Mesendoderm (in vitro differentiated cells): ENCODE results near the gene CASKIN2.
"Not testable (repeated sequence)": the region's sequence is repeated elsewhere in the genome, so short reads cannot be mapped to it uniquely, and the experiment has no call there.

Experiments used
- DNase-seq: peaks from one replicate; pipeline ENCODE4 v3.0.0; 2013
- H2AK5ac ChIP-seq: 2 replicates; pipeline ENCODE4 v1.6.1; 2013; ENCODE audit warnings: low read length, inconsistent platforms
- H2BK120ac ChIP-seq: 2 replicates; pipeline ENCODE4 v1.6.1; 2013; ENCODE audit warnings: low read depth, mild to moderate bottlenecking, low read length, moderate library complexity, mixed read lengths
- H2BK15ac ChIP-seq: replicated peaks from 2 replicates; pipeline ENCODE4 v1.6.1; 2013; ENCODE audit warnings: low read depth, mild to moderate bottlenecking, moderate library complexity
- H2BK5ac ChIP-seq: 2 replicates; pipeline ENCODE4 v1.6.1; 2013; ENCODE audit warnings: low read length, inconsistent platforms
- H3K18ac ChIP-seq: 2 replicates; pipeline ENCODE4 v1.6.1; 2013; ENCODE audit warnings: mild to moderate bottlenecking, low read length, mixed read lengths
- H3K23ac ChIP-seq: one replicate; pipeline ENCODE4 v1.6.1; 2013; ENCODE audit warnings: low read length
- H3K27ac ChIP-seq: 2 replicates; pipeline ENCODE4 v1.5.1; 2013; ENCODE audit warnings: low read depth, mild to moderate bottlenecking, inconsistent platforms, low read length, moderate library complexity
- H3K27me3 ChIP-seq: 2 replicates; pipeline ENCODE4 v1.6.1; 2013; ENCODE audit warnings: low read length, control low read depth, mild to moderate bottlenecking, inconsistent platforms; ENCODE audit not compliant: insufficient read depth, poor library complexity
- H3K36me3 ChIP-seq: 2 replicates; pipeline ENCODE4 v1.6.1; 2013; ENCODE audit warnings: low read length, inconsistent platforms; ENCODE audit not compliant: control insufficient read depth, insufficient read depth
- H3K4ac ChIP-seq: one replicate; pipeline ENCODE4 v1.6.1; 2013; ENCODE audit warnings: low read depth, mild to moderate bottlenecking, low read length, moderate library complexity
- H3K4me1 ChIP-seq: 2 replicates; pipeline ENCODE4 v1.6.1; 2013; ENCODE audit warnings: low read depth, low read length, inconsistent platforms; ENCODE audit not compliant: control insufficient read depth
- H3K4me2 ChIP-seq: 2 replicates; pipeline ENCODE4 v1.6.1; 2013; ENCODE audit warnings: low read length
- H3K4me3 ChIP-seq: 2 replicates; pipeline ENCODE4 v1.5.1; 2013; ENCODE audit warnings: mild to moderate bottlenecking, low read length
- H3K56ac ChIP-seq: one replicate; pipeline ENCODE4 v1.6.1; 2013; ENCODE audit warnings: low read length
- H3K79me1 ChIP-seq: 2 replicates; pipeline ENCODE4 v1.6.1; 2013; ENCODE audit warnings: low read length, inconsistent platforms
- H3K79me2 ChIP-seq: 2 replicates; pipeline ENCODE4 v1.6.1; 2013; ENCODE audit warnings: mild to moderate bottlenecking, low read length; ENCODE audit not compliant: control insufficient read depth, insufficient read depth
- H3K9ac ChIP-seq: 2 replicates; pipeline ENCODE4 v1.6.1; 2013; ENCODE audit warnings: low read length, inconsistent platforms
- H4K5ac ChIP-seq: one replicate; pipeline ENCODE4 v1.6.1; 2013; ENCODE audit warnings: low read length
- H4K8ac ChIP-seq: one replicate; pipeline ENCODE4 v1.6.1; 2013; ENCODE audit warnings: low read depth, mild to moderate bottlenecking, control low read depth, low read length, moderate library complexity
- WGBS: extraction: QIAGEN DNeasy Blood & Tissue Kit; methylation state at CpG from one replicate; pipeline ENCODE4 v1.1.7; 2013; ENCODE audit warnings: low lambda C conversion rate, missing lambda C conversion rate; ENCODE audit not compliant: insufficient coverage; ENCODE audit errors: extremely low coverage; 5-methylcytosine and 5-hydroxymethylcytosine counted together

Gene CASKIN2

DNA sequence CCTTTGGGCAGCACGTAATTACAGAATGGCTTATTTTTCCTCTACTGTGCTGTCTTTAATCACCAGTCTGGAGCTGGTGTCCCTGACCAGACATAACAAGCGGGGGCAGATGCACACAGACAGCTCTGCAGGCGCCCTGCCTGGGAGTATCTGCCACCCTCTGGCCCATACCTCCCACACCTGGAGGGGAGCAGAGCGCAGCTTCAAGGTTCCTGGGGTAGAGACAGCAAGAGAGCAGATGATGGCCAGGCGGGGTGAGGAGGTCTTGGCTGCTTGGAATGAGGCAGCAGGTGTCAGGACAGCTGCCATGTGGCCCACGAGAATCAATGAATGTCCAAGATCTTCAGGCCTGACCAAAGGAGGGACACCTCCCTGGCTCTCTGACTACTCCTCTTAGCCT lies 35.1 kb downstream of the CASKIN2 start:
- Histone ChIP-seq H3K27me3 (no peaks in the 10 kb centered on the region), H3K36me3 (no peaks in the 10 kb centered on the region), H2BK15ac (no peak overlapping the region), H3K23ac (no peak overlapping the region), H4K8ac (no peak overlapping the region), H3K4me3 (no peak overlapping the region), H3K18ac (no peak overlapping the region), H3K4me1 (peaks cover 3% of the 10 kb centered on the region), H3K79me2 (no peaks in the 10 kb centered on the region), H3K4me2 (no peak overlapping the region), H4K5ac (no peak overlapping the region), H2BK5ac (no peak overlapping the region), H3K9ac (no peak overlapping the region), H2AK5ac (no peak overlapping the region), H3K27ac (no peak overlapping the region), H3K56ac (no peak overlapping the region), H3K79me1 (peaks cover 2% of the 10 kb centered on the region), H2BK120ac (no peak overlapping the region), H3K4ac (no peak overlapping the region)
- WGBS, result no CpG with 5 or more reads among the region's 6 CpGs
- no peak for DNase-seq

DNA sequence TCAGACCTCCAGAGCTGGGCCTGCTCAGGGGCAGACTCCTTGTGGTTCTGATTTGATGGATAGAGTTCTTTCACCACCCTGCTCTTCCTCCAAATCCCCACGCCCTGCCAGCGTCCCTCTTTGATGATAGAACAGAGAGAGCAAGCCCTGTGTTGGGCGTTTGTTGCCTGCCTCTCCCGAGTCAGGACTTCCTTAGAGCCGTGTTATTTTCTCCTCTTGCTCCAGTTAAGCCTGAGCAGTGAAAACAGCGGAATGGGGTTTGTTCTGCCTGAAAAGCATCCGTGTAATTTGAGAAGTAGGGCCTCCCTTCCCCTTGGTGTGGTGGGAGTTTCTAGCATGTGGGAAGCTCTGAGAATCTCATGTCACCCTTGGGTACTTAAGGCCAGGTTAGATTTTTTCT lies 36.8 kb downstream of the CASKIN2 start:
- H4K5ac ChIP-seq, result no peak overlapping the region
- no peak overlapping the region for H3K18ac ChIP-seq
- DNase-seq, result no peak
- H3K27me3 ChIP-seq, result no peaks in the 10 kb centered on the region
- no peak overlapping the region for H2BK5ac ChIP-seq
- H2AK5ac ChIP-seq, result no peak overlapping the region
- no peaks in the 10 kb centered on the region for H3K79me2 ChIP-seq
- no peak overlapping the region for H2BK120ac ChIP-seq
- H3K4ac ChIP-seq, result no peak overlapping the region
- H3K27ac ChIP-seq, result no peak overlapping the region
- H3K9ac ChIP-seq, result no peak overlapping the region
- no peak overlapping the region for H4K8ac ChIP-seq
- H3K79me1 ChIP-seq, result peaks cover 2% of the 10 kb centered on the region
- no peak overlapping the region for H3K4me3 ChIP-seq
- no peak overlapping the region for H3K23ac ChIP-seq
- H2BK15ac ChIP-seq, result no peak overlapping the region
- H3K4me2 ChIP-seq, result no peak overlapping the region
- H3K4me1 ChIP-seq, result peaks cover 3% of the 10 kb centered on the region
- H3K56ac ChIP-seq, result no peak overlapping the region
- WGBS, result no CpG with 5 or more reads among the region's 7 CpGs
- H3K36me3 ChIP-seq, result no peaks in the 10 kb centered on the region

GRCh38 chr17:75477490-75477862 lies 37.9 kb downstream of the CASKIN2 start:
- H2BK120ac ChIP-seq, H3K4me1 ChIP-seq, H3K9ac ChIP-seq, H3K4me2 ChIP-seq, H3K23ac ChIP-seq, H3K79me1 ChIP-seq, H3K18ac ChIP-seq, H3K79me2 ChIP-seq, DNase-seq, H3K36me3 ChIP-seq, H2AK5ac ChIP-seq, H3K27ac ChIP-seq, H3K56ac ChIP-seq, H3K4me3 ChIP-seq, H4K8ac ChIP-seq, H4K5ac ChIP-seq, H2BK5ac ChIP-seq, H3K27me3 ChIP-seq, H3K4ac ChIP-seq, H2BK15ac ChIP-seq: not testable (repeated sequence)
- no CpG with 5 or more reads among the region's 11 CpGs for WGBS

GRCh38 chr17:75476752-75477489 lies 38.4 kb downstream of the CASKIN2 start:
- Histone ChIP-seq H2BK15ac (no peak overlapping the region), H3K9ac (no peak overlapping the region), H3K27me3 (no peaks in the 10 kb centered on the region), H2BK5ac (no peak overlapping the region), H3K27ac (no peak overlapping the region), H2AK5ac (no peak overlapping the region), H3K36me3 (no peaks in the 10 kb centered on the region), H3K18ac (no peak overlapping the region), H3K23ac (no peak overlapping the region), H3K79me2 (no peaks in the 10 kb centered on the region), H3K4me2 (no peak overlapping the region), H2BK120ac (no peak overlapping the region), H3K4me3 (no peak overlapping the region), H4K8ac (no peak overlapping the region), H3K4me1 (peaks cover 3% of the 10 kb centered on the region), H3K79me1 (no peaks in the 10 kb centered on the region), H3K4ac (no peak overlapping the region), H3K56ac (no peak overlapping the region), H4K5ac (no peak overlapping the region)
- no peak for DNase-seq
- WGBS, result no CpG with 5 or more reads among the region's 11 CpGs

GRCh38 chr17:75476271-75476671 lies 39.1 kb downstream of the CASKIN2 start:
- H3K18ac ChIP-seq, result no peak overlapping the region
- no peak overlapping the region for H3K56ac ChIP-seq
- H3K79me1 ChIP-seq, result no peaks in the 10 kb centered on the region
- H3K23ac ChIP-seq, result no peak overlapping the region
- H4K8ac ChIP-seq, result no peak overlapping the region
- H2BK15ac ChIP-seq, result no peak overlapping the region
- no peak overlapping the region for H3K4me3 ChIP-seq
- no CpG with 5 or more reads among the region's 8 CpGs for WGBS
- no peak overlapping the region for H2AK5ac ChIP-seq
- H3K36me3 ChIP-seq, result no peaks in the 10 kb centered on the region
- DNase-seq, result no peak
- no peak overlapping the region for H4K5ac ChIP-seq
- no peak overlapping the region for H3K27ac ChIP-seq
- H2BK120ac ChIP-seq, result no peak overlapping the region
- no peaks in the 10 kb centered on the region for H3K4me1 ChIP-seq
- no peak overlapping the region for H2BK5ac ChIP-seq
- H3K4ac ChIP-seq, result no peak overlapping the region
- H3K27me3 ChIP-seq, result no peaks in the 10 kb centered on the region
- no peak overlapping the region for H3K9ac ChIP-seq
- H3K4me2 ChIP-seq, result no peak overlapping the region
- no peaks in the 10 kb centered on the region for H3K79me2 ChIP-seq

DNA sequence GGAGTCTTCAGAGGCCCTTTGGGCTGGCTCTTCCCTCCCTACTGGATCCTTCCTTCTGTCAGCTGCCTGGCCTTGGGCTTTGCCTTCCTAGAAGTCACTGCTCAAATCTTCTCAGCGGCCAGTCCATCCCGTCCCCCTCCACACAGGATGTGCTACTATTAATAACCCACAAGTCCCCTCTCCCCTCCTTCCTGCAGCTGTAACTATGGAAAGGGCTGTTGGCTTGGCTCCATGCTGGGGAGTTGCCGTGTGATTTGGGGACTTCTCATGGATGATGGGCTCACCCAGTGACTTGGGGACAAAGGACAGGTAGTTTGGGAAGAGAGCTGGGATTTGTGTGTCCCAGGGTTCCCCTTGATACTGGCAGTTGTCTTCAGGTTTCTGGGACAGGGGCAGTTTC lies 39.5 kb downstream of the CASKIN2 start:
- Histone ChIP-seq H3K4ac (no peak overlapping the region), H3K79me2 (no peaks in the 10 kb centered on the region), H2BK120ac (no peak overlapping the region), H3K4me1 (no peaks in the 10 kb centered on the region), H3K9ac (no peak overlapping the region), H3K27ac (no peak overlapping the region), H2AK5ac (no peak overlapping the region), H4K8ac (no peak overlapping the region), H3K27me3 (no peaks in the 10 kb centered on the region), H3K18ac (no peak overlapping the region), H3K23ac (no peak overlapping the region), H4K5ac (no peak overlapping the region), H3K79me1 (no peaks in the 10 kb centered on the region), H2BK5ac (no peak overlapping the region), H3K4me2 (no peak overlapping the region), H3K36me3 (no peaks in the 10 kb centered on the region), H2BK15ac (no peak overlapping the region), H3K56ac (no peak overlapping the region), H3K4me3 (no peak overlapping the region)
- no peak for DNase-seq
- WGBS, result no CpG with 5 or more reads among the region's 3 CpGs
